PFSK-1 (cell line): ENCODE measurements around the gene NPIPB9.

Experiments used
- FOXP2 ChIP-seq: optimal IDR thresholded peaks from 2 replicates; pipeline ENCODE3; 2011; ENCODE audit warnings: borderline replicate concordance, control low read depth, inconsistent platforms; ENCODE audit not compliant: insufficient read depth; ENCODE audit errors: extremely low read length, extremely low read depth
- POLR2AphosphoS5 ChIP-seq: IDR thresholded peaks from 2 replicates; pipeline ENCODE4 v1.6.1; 2012; ENCODE audit warnings: low read depth, mild to moderate bottlenecking, control low read depth, low read length, moderate library complexity
- REST ChIP-seq, 2 experiments: IDR thresholded peaks; 2 replicates each; pipeline versions ENCODE4 v1.6.1 to v1.8.0; 2011 to 2012; ENCODE audit warnings: low read depth in 2 of 2, low read length in 2 of 2, control low read depth in 1 of 2, inconsistent platforms in 1 of 2, mild to moderate bottlenecking in 1 of 2, moderate library complexity in 1 of 2; ENCODE audit not compliant: insufficient read depth in 1 of 2
- SIN3A ChIP-seq: IDR thresholded peaks from 2 replicates; pipeline ENCODE4 v1.6.1; 2012; ENCODE audit warnings: mild to moderate bottlenecking, low read length, moderate library complexity, borderline replicate concordance; ENCODE audit not compliant: insufficient read depth
- TAF1 ChIP-seq: IDR thresholded peaks from 2 replicates; pipeline ENCODE4 v1.6.1; 2012; ENCODE audit warnings: low read length, control low read depth, borderline replicate concordance; ENCODE audit not compliant: insufficient read depth

DNA sequence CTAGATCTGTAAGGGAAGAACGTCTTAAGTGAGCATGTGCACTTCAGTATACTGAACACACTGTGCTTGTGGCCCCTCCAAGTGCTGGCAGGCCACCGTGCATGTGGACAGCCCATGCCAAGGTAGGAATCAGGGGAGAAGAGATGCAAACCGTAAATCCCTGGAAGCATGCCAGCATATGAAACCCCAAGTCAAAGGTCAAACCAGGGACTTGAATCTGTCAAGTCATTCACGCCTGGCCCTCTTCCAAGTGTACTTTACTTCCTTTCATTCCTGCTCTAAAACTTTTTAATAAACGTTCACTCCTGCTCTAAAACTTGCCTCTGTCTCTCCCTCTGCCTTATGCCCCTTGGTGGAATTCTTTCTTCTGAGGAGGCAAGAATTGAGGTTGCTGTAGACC is 68.4 kb downstream of the NPIPB9 start:
- TF ChIP-seq REST (IDR thresholded peaks at IDR 0.05; ENCODE audit: insufficient read depth in 1 of 2, low read depth in 2 of 2, low read length in 2 of 2) (no peak), FOXP2 (no peak), TAF1 (no peak), POLR2AphosphoS5 (no peak), SIN3A (no peak)
